HepG2 (cell line): Measurements from ENCODE around the gene CASP4. TPM values are rescaled to one million over a fixed set of nuclear protein-coding genes. Genes with fewer than 3 reads are reported as not detected.

Experiments
- AKAP8 ChIP-seq: sonication (generic); formaldehyde crosslinking; IDR thresholded peaks from 2 replicates; pipeline ENCODE4 v1.5.1; 2020; ENCODE audit warnings: mild to moderate bottlenecking, missing genetic modification reagents
- CCAR2 ChIP-seq: fragments of 200-400 bp; formaldehyde crosslinking; optimal IDR thresholded peaks from 2 replicates; pipeline ENCODE3; 2018; ENCODE audit warnings: low read depth, mild to moderate bottlenecking, low read length, moderate library complexity
- CREM ChIP-seq, 2 experiments: sonication (generic) in 1 of 2; formaldehyde crosslinking in 1 of 2; IDR thresholded peaks; 2 replicates each; pipeline versions ENCODE4 v1.4.0 to v1.6.1; 2016 to 2020; ENCODE audit warnings: antibody characterized with exemption in 1 of 2, mild to moderate bottlenecking in 1 of 2, missing genetic modification reagents in 1 of 2
- FOXA1 ChIP-seq, 2 experiments: fragments of 450-650 bp in 1 of 2; sonication (generic) in 1 of 2; formaldehyde crosslinking in 1 of 2; IDR thresholded peaks; 2 replicates each; pipeline versions ENCODE4 v1.4.0 to v1.6.1; 2016 to 2020; ENCODE audit warnings: missing genetic modification reagents in 1 of 2
- HNF1A ChIP-seq, 2 experiments: sonication (generic) in 1 of 2; formaldehyde crosslinking in 1 of 2; IDR thresholded peaks; 2 replicates each; pipeline versions ENCODE4 v1.4.0 to v1.6.1; 2016 to 2020; ENCODE audit warnings: borderline replicate concordance in 1 of 2, low read depth in 1 of 2, mild to moderate bottlenecking in 1 of 2, missing genetic modification reagents in 1 of 2
- NR2F1 ChIP-seq, 2 experiments: fragments of 450-650 bp in 1 of 2; formaldehyde crosslinking in 1 of 2; IDR thresholded peaks; 2 replicates each; pipeline versions ENCODE4 v1.5.0 to v1.6.1; 2016 to 2020; ENCODE audit warnings: mild to moderate bottlenecking in 1 of 2, missing compliant biosample characterization in 1 of 2, missing genetic modification reagents in 1 of 2, moderate library complexity in 1 of 2
- NR2F2 ChIP-seq: IDR thresholded peaks from 2 replicates; pipeline ENCODE4 v1.6.1; 2012; ENCODE audit warnings: low read depth, inconsistent platforms, borderline replicate concordance
- PRDM15 ChIP-seq: sonication (generic); formaldehyde crosslinking; IDR thresholded peaks from 2 replicates; pipeline ENCODE4 v1.4.0; 2020; ENCODE audit warnings: missing genetic modification reagents
- RNF2 ChIP-seq: fragments of 450-650 bp; conservative IDR thresholded peaks from 2 replicates; pipeline ENCODE4 v1.6.1; 2016; ENCODE audit warnings: low read depth
- SETDB1 ChIP-seq: sonication (generic); formaldehyde crosslinking; IDR thresholded peaks from 2 replicates; pipeline ENCODE4 v1.5.1; 2020; ENCODE audit warnings: missing genetic modification reagents, mild to moderate bottlenecking, borderline replicate concordance
- SOX5 ChIP-seq: IDR thresholded peaks from 2 replicates; pipeline ENCODE4 v1.6.1; 2016; ENCODE audit warnings: borderline replicate concordance
- SPEN ChIP-seq: sonication (generic); formaldehyde crosslinking; IDR thresholded peaks from 2 replicates; pipeline ENCODE4 v1.5.1; 2020; ENCODE audit warnings: low read depth, mild to moderate bottlenecking, missing genetic modification reagents
- SRSF4 ChIP-seq: fragments of 200-400 bp; formaldehyde crosslinking; IDR thresholded peaks from one replicate; pipeline ENCODE4 v1.6.1; 2018; ENCODE audit warnings: mild to moderate bottlenecking, low read depth, low read length, moderate library complexity; ENCODE audit not compliant: poor library complexity, severe bottlenecking
- WIZ ChIP-seq: sonication (generic); formaldehyde crosslinking; IDR thresholded peaks from 2 replicates; pipeline ENCODE4 v1.5.1; 2020; ENCODE audit warnings: mild to moderate bottlenecking, missing genetic modification reagents
- YEATS2 ChIP-seq: sonication (generic); formaldehyde crosslinking; IDR thresholded peaks from 2 replicates; pipeline ENCODE4 v1.4.0; 2020; ENCODE audit warnings: missing genetic modification reagents, borderline replicate concordance
- ZNF20 ChIP-seq: sonication (generic); formaldehyde crosslinking; IDR thresholded peaks from 2 replicates; pipeline ENCODE4 v1.4.0; 2020; ENCODE audit warnings: mild to moderate bottlenecking, moderate library complexity, missing genetic modification reagents
- ZNF281 ChIP-seq: sonication (generic); formaldehyde crosslinking; IDR thresholded peaks from 2 replicates; pipeline ENCODE4 v1.4.0; 2020; ENCODE audit warnings: missing genetic modification reagents, borderline replicate concordance
- ZNF292 ChIP-seq: sonication (generic); formaldehyde crosslinking; IDR thresholded peaks from 2 replicates; pipeline ENCODE4 v1.8.1; 2022; ENCODE audit warnings: mild to moderate bottlenecking, low read depth, missing genetic modification reagents, borderline replicate concordance
- ZNF296 ChIP-seq: sonication (generic); formaldehyde crosslinking; conservative IDR thresholded peaks from 2 replicates; pipeline ENCODE4 v1.5.0; 2020; ENCODE audit warnings: mild to moderate bottlenecking, missing genetic modification reagents
- polyA plus RNA-seq, 8 experiments: library from polyadenylated mRNA; depleted of rRNA in 3 of 8; stranded (reverse) in 7 of 8; unstranded in 1 of 8; fragments of >200 nt; fragmentation: Illumina TruSeq in 4 of 8; extraction: Trizol in 4 of 8; gene quantifications; 2 replicates each; pipeline versions ENCODE4 v1.2.1 to v1.2.3, GENCODE V29; 2011 to 2016; ENCODE audit warnings: low read depth in 4 of 8, missing spikeins in 1 of 8, mixed read lengths in 1 of 8; ENCODE audit not compliant: insufficient read depth in 1 of 8
- total RNA-seq, 5 experiments: library from RNA; depleted of rRNA; stranded (reverse); fragments of >200 nt; fragmentation: Illumina TruSeq; extraction: Trizol; gene quantifications; 2 replicates each; pipeline ENCODE4 v1.2.3, GENCODE V29; 2016; ENCODE audit warnings: low read depth in 1 of 5

CASP4 gene
- total and polyA plus RNA-seq, 2 of the 13 experiments (the other 11 are each of a cell fraction or from before 2014, with no cell fraction given), result 56.4 to 69.8 TPM

GRCh38 chr11:104956528-104956927 is 11.8 kb downstream of the CASP4 start (continued):
- TF ChIP-seq HNF1A (IDR thresholded peaks at IDR 0.05; ENCODE audit: low read depth) (no peak), HNF1A (CRISPR knock-in tag; IDR thresholded peaks at IDR 0.05; ENCODE audit: borderline replicate concordance) (no peak), ZNF292 (CRISPR knock-in tag) (no peak), ZNF296 (CRISPR knock-in tag) (no peak), FOXA1 (IDR thresholded peaks at IDR 0.05) (no peak), FOXA1 (CRISPR knock-in tag; IDR thresholded peaks at IDR 0.05) (no peak), WIZ (CRISPR knock-in tag) (no peak), NR2F1 (CRISPR knock-in tag; IDR thresholded peaks at IDR 0.05) (no peak), SOX5 (CRISPR knock-in tag) (peak; percentile 80; the same call in 1 of the 2 replicates), SRSF4 (no peak), CCAR2 (no peak), NR2F2 (no peak), CREM (IDR thresholded peaks at IDR 0.05) (0 out of 2 replicates have a peak, but pooled peaks have one; percentile 24), CREM (CRISPR knock-in tag; IDR thresholded peaks at IDR 0.05) (no peak), ZNF281 (CRISPR knock-in tag) (peak; percentile 30; the same call in 1 of the 2 replicates), YEATS2 (CRISPR knock-in tag) (no peak), SETDB1 (CRISPR knock-in tag) (no peak), RNF2 (no peak), AKAP8 (CRISPR knock-in tag) (no peak), SPEN (no peak), PRDM15 (no peak), ZNF20 (CRISPR knock-in tag) (no peak)
